ENCODE data around the gene MAP3K1. TPM values are rescaled to one million over a fixed set of nuclear protein-coding genes. Genes with fewer than 3 reads are reported as not detected.
A peak's percentile ranks its signal among the peaks of the same experiment; 100 is the strongest.

The MAP3K1 gene
- total and polyA plus RNA-seq, 5 donors, result 2.7 to 9.0 (median 7.9) TPM

DNA sequence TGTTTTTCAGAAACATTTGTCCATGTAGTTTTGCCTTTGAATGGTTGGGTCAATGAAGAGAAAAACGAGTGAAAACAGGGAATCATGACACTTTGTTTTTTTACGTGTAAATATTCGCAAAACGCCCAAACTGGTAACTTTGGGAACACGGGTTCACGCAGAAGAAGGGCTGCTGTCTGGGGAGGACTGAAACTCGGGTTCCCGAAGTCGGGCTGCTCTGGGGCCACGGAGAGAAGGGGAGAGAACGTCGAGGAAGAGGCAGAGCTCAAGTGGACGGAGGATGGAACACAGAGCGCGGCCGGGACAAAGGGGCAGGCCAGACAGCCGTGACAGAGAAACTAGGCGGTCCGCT, 93.6 kb downstream of the MAP3K1 start:
- intact Hi-C loops (cut with DNase I), result loop anchor here in 2 of 4 donors (10.0 kb wide), 2 partner anchors 306 to 316 kb away; no protein-coding TSS in a partner anchor
- DNase-seq (peak in 2 of 3 donors; percentile 91 to 92), ATAC-seq (peak; percentile 81 to 84)
- H3K9me3 ChIP-seq (ENCODE audit: control insufficient read depth, low read length), result no peaks in the 10 kb centered on the region
- H3K4me1 ChIP-seq (ENCODE audit: control insufficient read depth, insufficient read depth, low read length), result peaks cover 2% of the 10 kb centered on the region
- 2% methylated on average over 19 of the region's 19 CpGs for WGBS
- H3K27me3 ChIP-seq (ENCODE audit: control insufficient read depth, insufficient read depth), result no peaks in the 10 kb centered on the region
- peak overlapping the region; percentile 95 for H3K27ac ChIP-seq (ENCODE audit: low read length)
- H3K4me3 ChIP-seq (ENCODE audit: low read length), result peak overlapping the region; percentile 55

GRCh38 chr5:56909294-56910209, 94.2 kb downstream of the MAP3K1 start, which contains the start of gene SETD9:
TSS of gene SETD9 (plus strand) at chr5:56909596. CDS start at chr5:56909646, 50 bp downstream.
- no peaks in the 10 kb centered on the region for H3K9me3 ChIP-seq (ENCODE audit: control insufficient read depth, low read length)
- DNase-seq (peak; percentile 99 to 100 (median 100)), ATAC-seq (peak; percentile 97)
- peak within 1 kb of the TSS; percentile 95 for H3K27ac ChIP-seq (ENCODE audit: low read length)
- intact Hi-C loops (cut with DNase I), result loop anchor here in 2 of 4 donors (10.0 kb wide), 2 partner anchors 305 to 315 kb away; no protein-coding TSS in a partner anchor
- H3K4me3 ChIP-seq (ENCODE audit: low read length), result peak within 1 kb of the TSS; percentile 72
- WGBS, result under 1% methylated on average over 84 of the region's 84 CpGs
- H3K4me1 ChIP-seq (ENCODE audit: control insufficient read depth, insufficient read depth, low read length), result peaks cover 2% of the 10 kb centered on the region
- no peaks in the 10 kb centered on the region for H3K27me3 ChIP-seq (ENCODE audit: control insufficient read depth, insufficient read depth)

- peak; percentile 17 to 36 for ATAC-seq
- Histone ChIP-seq H3K27ac (ENCODE audit: low read length) (peak overlapping the region; percentile 94), H3K9me3 (ENCODE audit: control insufficient read depth, low read length) (no peaks in the 10 kb centered on the region), H3K4me1 (ENCODE audit: control insufficient read depth, insufficient read depth, low read length) (peaks cover 2% of the 10 kb centered on the region), H3K4me3 (ENCODE audit: low read length) (peak overlapping the region; percentile 72), H3K27me3 (ENCODE audit: control insufficient read depth, insufficient read depth) (no peaks in the 10 kb centered on the region)
- intact Hi-C loops (cut with DNase I), result no loop called here
- peak; percentile 53 to 79 (median 75) for DNase-seq
- under 1% methylated on average over 29 of the region's 29 CpGs for WGBS
Observed at GRCh38 chr5:56910210-56910965, 95.0 kb downstream of the MAP3K1 start.

DNA sequence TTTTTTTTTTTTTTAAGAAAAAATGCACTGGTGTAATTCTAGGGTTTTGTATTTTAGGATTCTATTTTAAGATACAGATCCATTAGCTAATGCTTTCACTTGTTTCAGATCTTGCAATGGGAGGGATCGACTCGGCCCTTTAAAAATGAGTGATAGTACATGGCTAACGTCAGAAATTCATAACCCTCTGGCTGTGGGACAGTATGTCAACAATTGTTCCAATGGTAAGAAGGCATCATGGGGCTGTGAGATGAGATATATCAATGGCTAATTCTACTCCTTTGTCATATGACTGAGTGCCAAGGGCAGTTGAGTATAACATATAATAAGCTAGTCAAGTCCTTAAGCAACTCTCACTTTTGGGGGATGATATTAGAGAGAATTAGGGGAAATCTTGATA, 98.4 kb downstream of the MAP3K1 start:
- no peak for DNase-seq
- Histone ChIP-seq H3K27me3 (ENCODE audit: control insufficient read depth, insufficient read depth) (no peaks in the 10 kb centered on the region), H3K4me1 (ENCODE audit: control insufficient read depth, insufficient read depth, low read length) (peaks cover 5% of the 10 kb centered on the region), H3K4me3 (ENCODE audit: low read length) (no peak overlapping the region), H3K9me3 (ENCODE audit: control insufficient read depth, low read length) (no peaks in the 10 kb centered on the region), H3K27ac (ENCODE audit: low read length) (no peak overlapping the region)
- WGBS, result 95% methylated on average over 3 of the region's 3 CpGs
- intact Hi-C loops (cut with DNase I), result no loop called here
- ATAC-seq, result no peak

GRCh38 chr5:56914678-56915077, 99.3 kb downstream of the MAP3K1 start:
- no peaks in the 10 kb centered on the region for H3K9me3 ChIP-seq (ENCODE audit: control insufficient read depth, low read length)
- 88% methylated on average over 2 of the region's 2 CpGs for WGBS
- intact Hi-C loops (cut with DNase I), result no loop called here

DNA sequence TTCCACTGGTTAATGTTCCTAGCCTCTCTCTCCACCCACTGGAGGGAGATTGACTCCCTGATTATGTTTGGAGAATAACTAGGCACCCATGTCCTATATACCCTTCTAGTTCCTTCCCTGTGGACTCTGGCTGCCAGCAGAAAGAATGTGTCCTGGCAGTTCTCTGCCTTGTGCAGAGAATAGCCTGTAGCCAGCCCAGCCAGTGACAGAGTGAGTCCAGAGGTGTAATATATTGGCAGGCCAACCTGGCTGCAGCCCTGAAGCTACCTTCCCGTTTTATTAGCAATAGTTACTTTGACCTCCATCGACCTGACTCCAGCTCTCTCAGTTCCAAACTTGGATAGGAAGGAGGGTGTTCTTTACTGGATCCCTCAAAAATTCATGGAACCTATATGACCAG, 102.2 kb downstream of the MAP3K1 start:
- Histone ChIP-seq H3K27ac (ENCODE audit: low read length) (no peak overlapping the region), H3K9me3 (ENCODE audit: control insufficient read depth, low read length) (no peaks in the 10 kb centered on the region), H3K4me3 (ENCODE audit: low read length) (no peak overlapping the region), H3K4me1 (ENCODE audit: control insufficient read depth, insufficient read depth, low read length) (peaks cover 3% of the 10 kb centered on the region), H3K27me3 (ENCODE audit: control insufficient read depth, insufficient read depth) (no peaks in the 10 kb centered on the region)
- ATAC-seq, result peak; percentile 84 to 92
- intact Hi-C loops (cut with DNase I), result no loop called here
- peak in 2 of 3 donors; percentile 16 to 52 for DNase-seq
- 61% methylated on average over 2 of the region's 2 CpGs for WGBS

More at GRCh38 chr5:56914678-56915077, 99.3 kb downstream of the MAP3K1 start:
- ATAC-seq (no peak), DNase-seq (no peak)
- H3K4me1 ChIP-seq (ENCODE audit: control insufficient read depth, insufficient read depth, low read length), result peaks cover 5% of the 10 kb centered on the region
- H3K27me3 ChIP-seq (ENCODE audit: control insufficient read depth, insufficient read depth), result no peaks in the 10 kb centered on the region
- H3K27ac ChIP-seq (ENCODE audit: low read length), result no peak overlapping the region
- H3K4me3 ChIP-seq (ENCODE audit: low read length), result no peak overlapping the region

DNA sequence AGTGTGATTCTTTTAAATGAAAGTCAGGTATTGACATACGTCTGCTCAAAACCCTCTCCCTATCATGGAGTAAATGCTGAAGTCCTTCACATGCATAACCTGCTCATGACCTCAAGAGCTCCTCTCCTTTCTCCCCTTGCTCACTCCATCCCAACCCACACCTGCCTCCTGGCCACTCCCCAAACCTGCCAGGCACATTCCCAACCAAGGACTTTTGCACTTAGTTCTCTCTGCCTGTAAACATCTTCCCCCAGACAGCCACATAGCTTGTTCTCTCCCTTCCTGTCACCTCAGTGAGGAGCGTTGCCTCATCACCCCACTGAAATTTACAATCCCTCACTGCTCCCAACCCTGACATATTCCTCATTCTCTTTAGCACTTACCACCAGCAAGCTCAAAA, 102.7 kb downstream of the MAP3K1 start:
- Histone ChIP-seq H3K4me3 (ENCODE audit: low read length) (no peak overlapping the region), H3K4me1 (ENCODE audit: control insufficient read depth, insufficient read depth, low read length) (peaks cover 3% of the 10 kb centered on the region), H3K9me3 (ENCODE audit: control insufficient read depth, low read length) (no peaks in the 10 kb centered on the region), H3K27ac (ENCODE audit: low read length) (no peak overlapping the region), H3K27me3 (ENCODE audit: control insufficient read depth, insufficient read depth) (no peaks in the 10 kb centered on the region)
- intact Hi-C loops (cut with DNase I), result no loop called here
- ATAC-seq, result peak; percentile 31 to 36
- 68% methylated on average over 2 of the region's 2 CpGs for WGBS
- DNase-seq, result no peak

DNA sequence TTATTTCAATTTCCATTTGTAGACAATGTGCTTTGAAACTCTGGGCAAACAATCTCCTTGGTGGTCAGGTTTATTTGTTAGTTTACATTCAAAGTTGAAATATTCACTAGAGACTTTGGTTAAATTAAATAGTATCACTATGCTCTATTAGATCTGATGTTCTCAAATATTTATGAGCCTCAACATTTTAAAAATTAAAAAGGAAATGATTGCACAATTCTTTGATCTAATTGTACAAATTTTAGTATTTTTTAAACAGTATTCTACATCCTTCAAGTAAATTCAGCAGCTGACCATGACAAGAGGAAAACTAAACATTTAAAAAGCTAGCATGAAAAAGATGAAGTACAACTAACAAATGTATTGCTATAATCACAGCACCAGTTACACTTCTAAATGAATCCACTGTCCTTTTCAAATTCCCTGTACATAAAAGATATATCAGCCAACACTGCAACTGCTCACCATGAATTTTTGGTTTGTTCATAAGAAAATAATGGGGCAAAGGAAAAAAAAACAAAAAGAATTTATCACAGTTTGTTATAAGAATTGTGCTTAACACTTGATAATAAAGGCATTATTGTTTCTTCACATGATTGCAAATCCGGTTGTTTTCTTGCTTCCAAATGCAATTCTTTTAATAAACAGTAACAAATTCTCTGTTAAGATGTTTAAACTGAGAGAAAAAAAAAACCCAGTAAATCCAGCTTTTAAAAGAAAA, 104.8 kb downstream of the MAP3K1 start:
- intact Hi-C loops (cut with DNase I), result no loop called here

DNA sequence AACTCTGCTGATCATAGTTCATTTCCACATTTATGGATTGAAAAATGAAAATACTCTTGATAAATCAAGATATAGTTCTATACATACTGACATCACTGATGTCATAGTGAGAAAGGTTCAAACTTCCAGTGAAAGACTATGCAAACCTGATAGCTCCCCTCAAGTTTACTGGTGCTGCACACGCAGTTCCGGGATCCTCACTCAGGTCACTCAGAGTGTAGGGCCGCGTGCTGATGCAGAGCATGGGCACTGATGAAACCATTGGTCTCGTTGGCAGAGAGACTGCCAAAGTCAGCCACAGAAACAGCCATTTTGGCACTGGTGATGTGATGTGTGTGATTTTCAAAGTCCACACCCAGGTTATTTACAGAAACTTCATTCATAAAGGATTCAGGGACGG, 107.6 kb downstream of the MAP3K1 start:
- H3K4me1 ChIP-seq (ENCODE audit: control insufficient read depth, insufficient read depth, low read length), result peaks cover 3% of the 10 kb centered on the region
- intact Hi-C loops (cut with DNase I), result no loop called here
- ATAC-seq, result no peak
- H3K9me3 ChIP-seq (ENCODE audit: control insufficient read depth, low read length), result no peaks in the 10 kb centered on the region
- no peak overlapping the region for H3K4me3 ChIP-seq (ENCODE audit: low read length)
- no peak for DNase-seq
- no peak overlapping the region for H3K27ac ChIP-seq (ENCODE audit: low read length)
- H3K27me3 ChIP-seq (ENCODE audit: control insufficient read depth, insufficient read depth), result no peaks in the 10 kb centered on the region
- WGBS, result 98% methylated on average over 6 of the region's 6 CpGs

More for the DNA sequence above, 104.8 kb downstream of the MAP3K1 start:
- H3K27ac ChIP-seq (ENCODE audit: low read length), result no peak overlapping the region
- WGBS, result 56% methylated on average over 1 of the region's 1 CpG
- no peaks in the 10 kb centered on the region for H3K27me3 ChIP-seq (ENCODE audit: control insufficient read depth, insufficient read depth)
- H3K4me1 ChIP-seq (ENCODE audit: control insufficient read depth, insufficient read depth, low read length), result peaks cover 3% of the 10 kb centered on the region
- no peak for ATAC-seq
- no peak for DNase-seq
- H3K4me3 ChIP-seq (ENCODE audit: low read length), result no peak overlapping the region
- H3K9me3 ChIP-seq (ENCODE audit: control insufficient read depth, low read length), result no peaks in the 10 kb centered on the region

DNA sequence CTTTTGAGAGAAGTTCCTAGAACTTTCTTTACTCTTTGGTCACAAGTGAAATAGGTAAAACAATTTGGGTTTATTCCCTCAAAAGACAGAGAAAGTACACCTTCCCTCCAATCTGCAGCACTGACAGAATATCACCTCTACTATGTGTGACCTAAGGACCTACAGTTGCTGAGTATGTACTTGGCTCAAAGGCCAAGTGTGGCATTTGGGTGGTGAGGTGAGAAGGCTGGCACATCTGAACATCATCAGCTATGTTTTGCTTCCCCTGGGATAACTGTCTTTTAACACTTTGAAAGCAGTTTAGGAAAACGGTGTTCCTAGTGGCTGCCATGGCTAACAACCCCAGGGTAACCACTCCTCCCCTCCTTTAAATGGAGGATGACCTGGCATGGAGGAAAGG, 119.0 kb downstream of the MAP3K1 start:
- 52% methylated on average over 1 of the region's 1 CpG for WGBS
- H3K9me3 ChIP-seq (ENCODE audit: control insufficient read depth, low read length), result no peaks in the 10 kb centered on the region
- no peaks in the 10 kb centered on the region for H3K4me1 ChIP-seq (ENCODE audit: control insufficient read depth, insufficient read depth, low read length)
- H3K27me3 ChIP-seq (ENCODE audit: control insufficient read depth, insufficient read depth), result no peaks in the 10 kb centered on the region
- intact Hi-C loops (cut with DNase I), result no loop called here
- no peak overlapping the region for H3K27ac ChIP-seq (ENCODE audit: low read length)
- ATAC-seq, result peak; percentile 90 to 93
- no peak for DNase-seq
- no peak overlapping the region for H3K4me3 ChIP-seq (ENCODE audit: low read length)

All from right cardiac atrium (tissue), 5 donors.